HepG2 (cell line): Measurements from ENCODE around the gene IGLL1. TPM values are rescaled to one million over a fixed set of nuclear protein-coding genes. Genes with fewer than 3 reads are reported as not detected.

Experiments
- ATAC-seq: fragments of 200-7000 bp; cut with Tn5 transposase; 3 replicates; pipeline ENCODE4 v1.9.1; 2020; ENCODE audit warnings: mild to moderate bottlenecking, moderate library complexity
- BruUV-seq: library from RNA; stranded (reverse); fragments of 400-500 nt; replicated peaks from 2 replicates; lab custom pipeline; 2021; lab: Mats Ljungman, UMichigan
- CTCF ChIA-PET: fragments of 300-600 bp; formaldehyde crosslinking; extraction: SDS; loops from one replicate; lab custom pipeline; 2021; ENCODE audit warnings: low total read pairs, inconsistent platforms, low intra/inter-chr PET ratio; lab: Yijun Ruan, JAX
- POLR2A ChIA-PET: fragments of 350-600 bp; sonication (Branson Sonifier 250); formaldehyde crosslinking; loops from one replicate; lab custom pipeline; 2020; ENCODE audit warnings: antibody characterized with exemption, inconsistent platforms; lab: Yijun Ruan, JAX
- DNase-seq: peaks from one replicate; pipeline ENCODE4 v3.0.0-alpha.2; 2015; ENCODE audit warnings: low spot score
- FAIRE-seq: peaks from 3 replicates; lab custom pipeline; 2011; peaks lifted over from hg19 to GRCh38; lab: Jason Lieb, UNC
- H2AFZ ChIP-seq: one replicate; pipeline ENCODE4 v1.6.1; 2011; ENCODE audit warnings: low read length, inconsistent platforms
- H3K27ac ChIP-seq: fragments of 300-600 bp; 3 replicates; pipeline ENCODE4 v1.8.0; 2011; ENCODE audit warnings: mixed run types, mild to moderate bottlenecking, mixed read lengths, low read length, inconsistent platforms; ENCODE audit not compliant: insufficient read depth; ENCODE audit errors: extremely low read length
- H3K27me3 ChIP-seq, 2 experiments: fragments of 200-600 bp in 1 of 2; 2 replicates in 1 of 2; 3 replicates in 1 of 2; pipeline versions ENCODE4 v1.6.0 to v1.8.0; 2011; ENCODE audit warnings: low read length in 2 of 2, mild to moderate bottlenecking in 2 of 2, moderate library complexity in 2 of 2, inconsistent platforms in 1 of 2; ENCODE audit not compliant: insufficient read depth in 2 of 2, control insufficient read depth in 1 of 2
- H3K36me3 ChIP-seq, 2 experiments: fragments of 200-600 bp in 1 of 2; replicated peaks in 1 of 2; 2 replicates in 1 of 2; 3 replicates in 1 of 2; pipeline versions ENCODE4 v1.5.1 to v1.8.0; 2011; ENCODE audit warnings: low read length in 2 of 2, inconsistent platforms in 1 of 2; ENCODE audit not compliant: insufficient read depth in 2 of 2, control insufficient read depth in 1 of 2
- H3K4me1 ChIP-seq: 2 replicates; pipeline ENCODE4 v1.5.1; 2012; ENCODE audit warnings: low read length, inconsistent platforms; ENCODE audit not compliant: insufficient read depth
- H3K4me2 ChIP-seq: 2 replicates; pipeline ENCODE4 v1.6.0; 2011; ENCODE audit warnings: low read depth, low read length, inconsistent platforms
- H3K4me3 ChIP-seq, 3 experiments: fragments of 200-600 bp in 1 of 3; sonication (generic), shearing (Covaris generic) in 1 of 3; replicated peaks in 1 of 3; 2 replicates each; pipeline ENCODE4 v1.5.1; 2011 to 2016; ENCODE audit warnings: low read length in 3 of 3, inconsistent platforms in 2 of 3, low read depth in 2 of 3, mild to moderate bottlenecking in 2 of 3, control low read depth in 1 of 3, mixed read lengths in 1 of 3; ENCODE audit not compliant: insufficient read depth in 1 of 3
- H3K79me2 ChIP-seq: one replicate; pipeline ENCODE4 v1.6.1; 2011; ENCODE audit warnings: low read length, inconsistent platforms; ENCODE audit not compliant: insufficient read depth
- H3K9ac ChIP-seq: 2 replicates; pipeline ENCODE4 v1.6.0; 2011; ENCODE audit warnings: mild to moderate bottlenecking, low read depth, low read length, inconsistent platforms; ENCODE audit not compliant: insufficient read depth
- H3K9me3 ChIP-seq: 2 replicates; pipeline ENCODE4 v1.5.1; 2012; ENCODE audit warnings: mild to moderate bottlenecking, low read length
- H4K20me1 ChIP-seq: 2 replicates; pipeline ENCODE4 v1.6.0; 2011; ENCODE audit warnings: inconsistent platforms, mild to moderate bottlenecking, low read length, moderate library complexity; ENCODE audit not compliant: insufficient read depth
- ETV5 ChIP-seq: IDR thresholded peaks from 2 replicates; pipeline ENCODE4 v1.6.1; 2018; ENCODE audit warnings: missing biosample characterization, missing genetic modification reagents, inconsistent platforms, borderline replicate concordance
- PHF21A ChIP-seq: sonication (generic); formaldehyde crosslinking; IDR thresholded peaks from 2 replicates; pipeline ENCODE4 v1.5.0; 2020; ENCODE audit warnings: mild to moderate bottlenecking, missing genetic modification reagents
- ZKSCAN8 ChIP-seq: IDR thresholded peaks from 2 replicates; pipeline ENCODE4 v1.6.1; 2016; ENCODE audit warnings: borderline replicate concordance, missing genetic modification reagents, missing compliant biosample characterization
- ZNF317 ChIP-seq: sonication (generic); formaldehyde crosslinking; IDR thresholded peaks from 2 replicates; pipeline ENCODE4 v1.5.0; 2020; ENCODE audit warnings: mild to moderate bottlenecking, missing genetic modification reagents
- ZNF878 ChIP-seq: sonication (generic); formaldehyde crosslinking; IDR thresholded peaks from 2 replicates; pipeline ENCODE4 v1.8.1; 2023; ENCODE audit warnings: mild to moderate bottlenecking, missing genetic modification reagents, moderate library complexity
- WGBS: methylation state at CpG from one replicate; pipeline ENCODE4 v1.1.6; 2017; ENCODE audit warnings: low lambda C conversion rate; 5-methylcytosine and 5-hydroxymethylcytosine counted together
- in situ Hi-C: cut with HindIII; loops from 2 replicates; pipeline ENCODE4 v1.10.0; 2017; ENCODE audit warnings: low pct_unique_long_range_greater_than_20kb; ENCODE audit not compliant: extremely low pct_ligation_motif_present
- intact Hi-C: fragments of 100-400 bp; cut with micrococcal nuclease; formaldehyde crosslinking; loops from one replicate; pipeline ENCODE4 v1.10.0; 2022; ENCODE audit not compliant: unreplicated experiment
- polyA plus RNA-seq, 8 experiments: library from polyadenylated mRNA; depleted of rRNA in 3 of 8; stranded (reverse) in 7 of 8; unstranded in 1 of 8; fragments of >200 nt; fragmentation: Illumina TruSeq in 4 of 8; extraction: Trizol in 4 of 8; gene quantifications; 2 replicates each; pipeline versions ENCODE4 v1.2.1 to v1.2.3, GENCODE V29; 2011 to 2016; ENCODE audit warnings: low read depth in 4 of 8, missing spikeins in 1 of 8, mixed read lengths in 1 of 8; ENCODE audit not compliant: insufficient read depth in 1 of 8
- total RNA-seq, 5 experiments: library from RNA; depleted of rRNA; stranded (reverse); fragments of >200 nt; fragmentation: Illumina TruSeq; extraction: Trizol; gene quantifications; 2 replicates each; pipeline ENCODE4 v1.2.3, GENCODE V29; 2016; ENCODE audit warnings: low read depth in 1 of 5
- TF ChIP-seq, protein P1 (sequence below): sonication (generic); formaldehyde crosslinking; IDR thresholded peaks from 2 replicates; pipeline ENCODE4 v1.5.0; 2020; ENCODE audit warnings: mild to moderate bottlenecking, missing genetic modification reagents

The IGLL1 gene
- total and polyA plus RNA-seq, 2 of the 13 experiments (the other 11 are each of a cell fraction or from before 2014, with no cell fraction given) = not detected

DNA sequence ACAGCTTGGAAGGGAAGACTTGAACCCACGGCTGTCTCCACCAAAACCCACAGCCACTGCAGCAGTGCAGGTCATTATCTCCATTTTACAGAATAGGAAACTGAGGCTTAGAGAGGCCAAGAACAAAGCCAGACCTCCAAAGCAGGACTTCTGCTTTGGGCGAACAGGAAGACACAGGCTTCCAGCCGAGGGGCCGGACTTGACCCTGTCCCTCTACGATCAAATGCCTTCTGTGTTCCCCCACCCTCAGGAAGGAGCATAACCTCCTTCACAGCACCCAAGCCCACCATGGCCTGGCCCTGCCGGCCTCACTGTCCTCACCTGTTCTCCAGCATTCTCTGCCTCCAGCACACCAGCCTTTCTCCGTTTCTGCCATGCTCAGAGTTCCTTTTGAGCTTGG lies 15.8 kb downstream of the IGLL1 start (continued):
- TF ChIP-seq, protein P1, sequence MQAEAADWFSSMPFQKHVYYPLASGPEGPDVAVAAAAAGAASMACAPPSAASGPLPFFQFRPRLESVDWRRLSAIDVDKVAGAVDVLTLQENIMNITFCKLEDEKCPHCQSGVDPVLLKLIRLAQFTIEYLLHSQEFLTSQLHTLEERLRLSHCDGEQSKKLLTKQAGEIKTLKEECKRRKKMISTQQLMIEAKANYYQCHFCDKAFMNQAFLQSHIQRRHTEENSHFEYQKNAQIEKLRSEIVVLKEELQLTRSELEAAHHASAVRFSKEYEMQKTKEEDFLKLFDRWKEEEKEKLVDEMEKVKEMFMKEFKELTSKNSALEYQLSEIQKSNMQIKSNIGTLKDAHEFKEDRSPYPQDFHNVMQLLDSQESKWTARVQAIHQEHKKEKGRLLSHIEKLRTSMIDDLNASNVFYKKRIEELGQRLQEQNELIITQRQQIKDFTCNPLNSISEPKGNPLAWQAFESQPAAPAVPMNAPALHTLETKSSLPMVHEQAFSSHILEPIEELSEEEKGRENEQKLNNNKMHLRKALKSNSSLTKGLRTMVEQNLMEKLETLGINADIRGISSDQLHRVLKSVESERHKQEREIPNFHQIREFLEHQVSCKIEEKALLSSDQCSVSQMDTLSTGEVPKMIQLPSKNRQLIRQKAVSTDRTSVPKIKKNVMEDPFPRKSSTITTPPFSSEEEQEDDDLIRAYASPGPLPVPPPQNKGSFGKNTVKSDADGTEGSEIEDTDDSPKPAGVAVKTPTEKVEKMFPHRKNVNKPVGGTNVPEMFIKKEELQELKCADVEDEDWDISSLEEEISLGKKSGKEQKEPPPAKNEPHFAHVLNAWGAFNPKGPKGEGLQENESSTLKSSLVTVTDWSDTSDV (CRISPR knock-in tag) = no peak
- TF ChIP-seq ETV5 (CRISPR knock-in tag) (no peak), ZKSCAN8 (CRISPR knock-in tag) (no peak)
- TF ChIP-seq, all 625 proteins: peak for 0

- ATAC-seq = no peak
- no peak for DNase-seq
- no peaks in the 10 kb centered on the region for H3K36me3 ChIP-seq
- in situ Hi-C loops (loop anchor here (25.0 kb wide), 1 partner anchor 401 kb away; no protein-coding TSS in a partner anchor), intact Hi-C loops (no loop called here)
- no peaks in the 10 kb centered on the region for H3K79me2 ChIP-seq
- H3K27ac ChIP-seq = no peak overlapping the region
- TF ChIP-seq PHF21A (CRISPR knock-in tag) (no peak), ZNF317 (CRISPR knock-in tag) (no peak), ZNF878 (CRISPR knock-in tag) (no peak)
- peaks cover 23% of the 10 kb centered on the region for H3K4me1 ChIP-seq
- H4K20me1 ChIP-seq = no peaks in the 10 kb centered on the region
- CTCF ChIA-PET = no interaction called here
- H2AFZ ChIP-seq = no peak overlapping the region
- H3K27me3 ChIP-seq = no peaks in the 10 kb centered on the region; a peak in 3 of 5 replicates
- FAIRE-seq = no peak
- H3K9ac ChIP-seq = no peak overlapping the region
- POLR2A ChIA-PET = no interaction called here
- no peak overlapping the region for H3K4me2 ChIP-seq
- 71% methylated on average over 8 of the region's 9 CpGs for WGBS
- no TSS peak for BruUV-seq
- H3K4me3 ChIP-seq = no peak overlapping the region
- no peaks in the 10 kb centered on the region for H3K9me3 ChIP-seq
Measured at GRCh38 chr22:23563111-23563510, 17.0 kb downstream of the IGLL1 start.
